Breast epithelium (tissue), 3 donors: ENCODE measurements around the gene FBXO40.

Experiments used
- CTCF ChIP-seq, 3 donors: fragments of 450-650 bp; IDR thresholded peaks; one replicate each; pipeline ENCODE4 v1.5.1; 2016 to 2017; ENCODE audit warnings: antibody characterized with exemption in 3 of 3, mild to moderate bottlenecking in 3 of 3, moderate library complexity in 3 of 3
- POLR2A ChIP-seq: fragments of 450-650 bp; IDR thresholded peaks from one replicate; pipeline ENCODE4 v1.6.1; 2016; ENCODE audit warnings: antibody characterized with exemption, mild to moderate bottlenecking, moderate library complexity
- POLR2AphosphoS5 ChIP-seq, 3 donors: sonication (generic); formaldehyde crosslinking; IDR thresholded peaks; one replicate each; pipeline ENCODE4 v1.6.1; 2017; ENCODE audit warnings: antibody characterized with exemption in 3 of 3

GRCh38 chr3:121621491-121621890 lies 28.3 kb downstream of the FBXO40 start:
- TF ChIP-seq CTCF (IDR thresholded peaks at IDR 0.05) (no peak), POLR2AphosphoS5 (IDR thresholded peaks at IDR 0.05) (no peak), POLR2A (no peak)
